Measurements from ENCODE around the gene SMG5.

SMG5 gene

DNA sequence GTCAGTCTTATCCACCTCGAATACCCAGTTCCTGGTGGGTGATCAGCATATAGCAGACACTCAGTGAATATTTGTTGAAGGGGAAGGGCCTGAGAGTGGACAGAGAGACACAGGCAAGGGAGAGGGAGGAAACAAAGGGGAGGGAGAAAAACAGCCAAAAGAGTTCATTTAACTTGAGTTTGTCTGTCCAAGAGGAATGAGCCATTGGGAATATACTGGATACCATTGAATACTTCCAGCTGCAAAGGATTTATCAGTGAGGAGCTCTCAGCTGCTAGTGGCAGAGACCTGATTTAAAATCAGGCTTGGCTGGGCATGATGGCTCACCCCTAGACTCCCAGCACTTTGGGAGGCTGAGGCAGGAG is 52.2 kb downstream of the SMG5 start:
- DNase-seq (ENCODE audit: low read depth), result no peak
- TF ChIP-seq, protein P1, sequence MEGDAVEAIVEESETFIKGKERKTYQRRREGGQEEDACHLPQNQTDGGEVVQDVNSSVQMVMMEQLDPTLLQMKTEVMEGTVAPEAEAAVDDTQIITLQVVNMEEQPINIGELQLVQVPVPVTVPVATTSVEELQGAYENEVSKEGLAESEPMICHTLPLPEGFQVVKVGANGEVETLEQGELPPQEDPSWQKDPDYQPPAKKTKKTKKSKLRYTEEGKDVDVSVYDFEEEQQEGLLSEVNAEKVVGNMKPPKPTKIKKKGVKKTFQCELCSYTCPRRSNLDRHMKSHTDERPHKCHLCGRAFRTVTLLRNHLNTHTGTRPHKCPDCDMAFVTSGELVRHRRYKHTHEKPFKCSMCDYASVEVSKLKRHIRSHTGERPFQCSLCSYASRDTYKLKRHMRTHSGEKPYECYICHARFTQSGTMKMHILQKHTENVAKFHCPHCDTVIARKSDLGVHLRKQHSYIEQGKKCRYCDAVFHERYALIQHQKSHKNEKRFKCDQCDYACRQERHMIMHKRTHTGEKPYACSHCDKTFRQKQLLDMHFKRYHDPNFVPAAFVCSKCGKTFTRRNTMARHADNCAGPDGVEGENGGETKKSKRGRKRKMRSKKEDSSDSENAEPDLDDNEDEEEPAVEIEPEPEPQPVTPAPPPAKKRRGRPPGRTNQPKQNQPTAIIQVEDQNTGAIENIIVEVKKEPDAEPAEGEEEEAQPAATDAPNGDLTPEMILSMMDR (IDR thresholded peaks at IDR 0.05; ENCODE audit: control insufficient read depth, extremely low read depth, insufficient read depth), result no peak
- H3K4me3 ChIP-seq (ENCODE audit: low read depth, low read length), result no peak overlapping the region

- DNase-seq (ENCODE audit: low read depth), result no peak
- TF ChIP-seq, protein P1 (IDR thresholded peaks at IDR 0.05; ENCODE audit: control insufficient read depth, extremely low read depth, insufficient read depth), result no peak
- no peak overlapping the region for H3K4me3 ChIP-seq (ENCODE audit: low read depth, low read length)
Observed at GRCh38 chr1:156229809-156230472, 52.7 kb downstream of the SMG5 start.

GRCh38 chr1:156228501-156228900 is 54.1 kb downstream of the SMG5 start:
- TF ChIP-seq, protein P1 (IDR thresholded peaks at IDR 0.05; ENCODE audit: control insufficient read depth, extremely low read depth, insufficient read depth), result no peak
- DNase-seq (ENCODE audit: low read depth), result no peak
- no peak overlapping the region for H3K4me3 ChIP-seq (ENCODE audit: low read depth, low read length)

DNA sequence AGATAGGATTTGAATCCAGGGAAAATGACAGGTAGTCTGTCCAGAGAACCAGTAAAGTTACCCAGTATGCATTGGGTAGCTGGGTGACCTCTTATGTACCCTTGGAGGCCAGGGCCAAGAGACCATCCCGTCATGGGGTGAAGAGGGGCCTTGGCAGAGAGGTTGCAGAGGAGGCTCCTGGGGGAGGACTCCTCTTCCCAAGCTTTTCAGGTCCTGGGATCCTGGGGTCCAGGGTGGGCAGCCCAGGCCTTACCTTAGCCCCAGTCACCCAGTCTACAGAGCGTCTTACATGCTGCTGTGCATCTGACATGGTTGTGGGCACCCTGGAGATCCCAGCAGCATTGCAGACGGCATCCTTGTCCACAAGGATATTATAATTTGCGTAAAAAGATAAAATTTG is 55.8 kb downstream of the SMG5 start:
- TF ChIP-seq, protein P1 (IDR thresholded peaks at IDR 0.05; ENCODE audit: control insufficient read depth, extremely low read depth, insufficient read depth), result no peak
- no peak for DNase-seq (ENCODE audit: low read depth)
- no peak overlapping the region for H3K4me3 ChIP-seq (ENCODE audit: low read depth, low read length)

- H3K4me3 ChIP-seq (ENCODE audit: low read depth, low read length), result no peak overlapping the region
- DNase-seq (ENCODE audit: low read depth), result no peak
- TF ChIP-seq, protein P1 (IDR thresholded peaks at IDR 0.05; ENCODE audit: control insufficient read depth, extremely low read depth, insufficient read depth), result no peak
Observed at GRCh38 chr1:156226116-156226538, 56.5 kb downstream of the SMG5 start.

- TF ChIP-seq, protein P1 (IDR thresholded peaks at IDR 0.05; ENCODE audit: control insufficient read depth, extremely low read depth, insufficient read depth), result no peak
- no peak for DNase-seq (ENCODE audit: low read depth)
- no peak overlapping the region for H3K4me3 ChIP-seq (ENCODE audit: low read depth, low read length)
Observed at GRCh38 chr1:156225677-156226014, 57.0 kb downstream of the SMG5 start.
